ENCODE results near the gene NIN. TPM values are rescaled to one million over a fixed set of nuclear protein-coding genes. Genes with fewer than 3 reads are reported as not detected.

Gene NIN
- total RNA-seq, 1 experiment from 2014 or later = 37.1 TPM

- Histone ChIP-seq H3K9me3 (ENCODE audit: control insufficient read depth, insufficient read depth, low read depth, low read length) (no peaks in the 10 kb centered on the region), H3K36me3 (ENCODE audit: control insufficient read depth, insufficient read depth, low read length) (peaks cover 9% of the 10 kb centered on the region), H3K27ac (ENCODE audit: low read length) (no peak overlapping the region), H3K4me3 (ENCODE audit: low read depth in 2 of 2, low read length in 2 of 2) (no peak overlapping the region), H3K27me3 (ENCODE audit: control insufficient read depth, insufficient read depth, low read length) (no peaks in the 10 kb centered on the region), H3K4me1 (ENCODE audit: control insufficient read depth, insufficient read depth, low read length) (no peaks in the 10 kb centered on the region)
- CTCF ChIA-PET = no interaction called here
- intact Hi-C loops (cut with micrococcal nuclease; ENCODE audit: unreplicated experiment) = no loop called here
- no TSS peak for BruUV-seq (replicated peaks)
- TF ChIP-seq REST (IDR thresholded peaks at IDR 0.05; ENCODE audit: insufficient read depth in 1 of 2, low read depth in 2 of 2, low read length in 1 of 2) = no peak
- no peak for TF ChIP-seq CTCF (IDR thresholded peaks at IDR 0.05)
- no peak for TF ChIP-seq POLR2AphosphoS5 (IDR thresholded peaks at IDR 0.05; ENCODE audit: low read depth, low read length)
- TF ChIP-seq TCF7L2 (IDR thresholded peaks at IDR 0.05; ENCODE audit: low read depth, low read length) = no peak
- TF ChIP-seq SIN3A (IDR thresholded peaks at IDR 0.05; ENCODE audit: borderline replicate concordance, insufficient read depth, low read depth, low read length) = no peak
- in situ Hi-C loops (cut with HindIII; ENCODE audit: low pct_unique_long_range_greater_than_20kb, low sequenced_read_pairs) = no loop called here
- no peak for DNase-seq (ENCODE audit: low read depth, low spot score)
- no peak for ATAC-seq
- POLR2A ChIA-PET = no interaction called here
Measured at GRCh38 chr14:50726372-50727107, 104.4 kb downstream of the NIN start.

GRCh38 chr14:50725761-50726160 is 105.2 kb downstream of the NIN start:
- Histone ChIP-seq H3K27me3 (ENCODE audit: control insufficient read depth, insufficient read depth, low read length) (no peaks in the 10 kb centered on the region), H3K36me3 (ENCODE audit: control insufficient read depth, insufficient read depth, low read length) (peaks cover 9% of the 10 kb centered on the region), H3K9me3 (ENCODE audit: control insufficient read depth, insufficient read depth, low read depth, low read length) (no peaks in the 10 kb centered on the region), H3K4me3 (ENCODE audit: low read depth in 2 of 2, low read length in 2 of 2) (no peak overlapping the region), H3K27ac (ENCODE audit: low read length) (no peak overlapping the region), H3K4me1 (ENCODE audit: control insufficient read depth, insufficient read depth, low read length) (no peaks in the 10 kb centered on the region)
- no peak for TF ChIP-seq REST (IDR thresholded peaks at IDR 0.05; ENCODE audit: insufficient read depth in 1 of 2, low read depth in 2 of 2, low read length in 1 of 2)
- DNase-seq (ENCODE audit: low read depth, low spot score) (no peak), ATAC-seq (no peak)
- POLR2A ChIA-PET = no interaction called here
- in situ Hi-C loops (cut with HindIII; ENCODE audit: low pct_unique_long_range_greater_than_20kb, low sequenced_read_pairs) = no loop called here
- no TSS peak for BruUV-seq (replicated peaks)
- intact Hi-C loops (cut with micrococcal nuclease; ENCODE audit: unreplicated experiment) = no loop called here
- CTCF ChIA-PET = no interaction called here
